ENCODE data around the gene DPYSL4.

DNA sequence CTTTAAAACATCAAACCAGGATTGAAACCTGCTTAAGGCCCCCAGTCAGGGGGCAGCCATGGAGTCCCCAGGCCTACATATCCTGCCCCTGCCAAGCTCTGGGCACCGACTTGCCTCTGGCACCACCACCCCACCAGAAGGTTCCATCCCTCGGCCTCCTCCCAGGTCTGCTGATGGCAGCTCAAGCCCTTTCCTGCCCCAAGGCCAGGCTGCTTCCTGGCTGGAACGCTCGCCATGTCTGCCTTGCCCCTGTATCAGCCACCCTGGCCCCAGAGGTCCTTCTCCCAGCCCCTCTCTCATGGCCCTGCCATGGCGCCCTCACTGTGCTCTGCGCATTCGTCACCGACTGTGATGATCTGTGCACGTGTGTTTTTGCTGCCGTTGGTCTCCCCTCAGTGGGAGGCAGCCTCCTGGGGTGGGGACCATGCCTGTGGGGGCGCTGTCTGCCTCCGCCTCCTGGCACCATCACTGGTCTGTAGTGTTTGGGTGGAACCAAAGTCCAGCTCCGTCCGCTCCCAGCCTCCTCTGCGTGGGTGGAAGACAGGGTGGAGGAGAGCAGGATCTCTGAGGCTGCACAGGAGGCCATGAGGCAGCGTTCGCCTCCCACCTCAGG, 3.2 kb downstream of the DPYSL4 start:
- TF ChIP-seq, protein P1, sequence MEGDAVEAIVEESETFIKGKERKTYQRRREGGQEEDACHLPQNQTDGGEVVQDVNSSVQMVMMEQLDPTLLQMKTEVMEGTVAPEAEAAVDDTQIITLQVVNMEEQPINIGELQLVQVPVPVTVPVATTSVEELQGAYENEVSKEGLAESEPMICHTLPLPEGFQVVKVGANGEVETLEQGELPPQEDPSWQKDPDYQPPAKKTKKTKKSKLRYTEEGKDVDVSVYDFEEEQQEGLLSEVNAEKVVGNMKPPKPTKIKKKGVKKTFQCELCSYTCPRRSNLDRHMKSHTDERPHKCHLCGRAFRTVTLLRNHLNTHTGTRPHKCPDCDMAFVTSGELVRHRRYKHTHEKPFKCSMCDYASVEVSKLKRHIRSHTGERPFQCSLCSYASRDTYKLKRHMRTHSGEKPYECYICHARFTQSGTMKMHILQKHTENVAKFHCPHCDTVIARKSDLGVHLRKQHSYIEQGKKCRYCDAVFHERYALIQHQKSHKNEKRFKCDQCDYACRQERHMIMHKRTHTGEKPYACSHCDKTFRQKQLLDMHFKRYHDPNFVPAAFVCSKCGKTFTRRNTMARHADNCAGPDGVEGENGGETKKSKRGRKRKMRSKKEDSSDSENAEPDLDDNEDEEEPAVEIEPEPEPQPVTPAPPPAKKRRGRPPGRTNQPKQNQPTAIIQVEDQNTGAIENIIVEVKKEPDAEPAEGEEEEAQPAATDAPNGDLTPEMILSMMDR (IDR thresholded peaks at IDR 0.05; ENCODE audit: low read depth, low read length, poor library complexity, severe bottlenecking): no peak
- TF ChIP-seq EZH2phosphoT487 (IDR thresholded peaks at IDR 0.05; ENCODE audit: borderline replicate concordance, low read length): no peak
